ENCODE measurements around the gene CHADL. TPM values are rescaled to one million over a fixed set of nuclear protein-coding genes. Genes with fewer than 3 reads are reported as not detected.

Gene CHADL
- total RNA-seq, 3 donors from 2014 or later (not counting 1 experiment from before 2014, with no cell fraction given) = 0.35 to 1.2 (median 0.36) TPM

GRCh38 chr22:41252365-41252764, 11.6 kb upstream of the CHADL start:
- no peaks in the 10 kb centered on the region for H3K36me3 Mint-ChIP-seq

GRCh38 chr22:41250127-41250526, 9.4 kb upstream of the CHADL start:
- H3K9me3 Mint-ChIP-seq = no peaks in the 10 kb centered on the region
- Histone ChIP-seq H3K27me3 (ENCODE audit: control insufficient read depth, insufficient read depth, low read length) (no peaks in the 10 kb centered on the region), H3K27ac (ENCODE audit: low read length) (no peak overlapping the region), H3K36me3 (ENCODE audit: control insufficient read depth, insufficient read depth, low read length) (peaks cover 78% of the 10 kb centered on the region), H3K9me3 (ENCODE audit: control insufficient read depth, insufficient read depth, low read length) (no peaks in the 10 kb centered on the region), H3K4me3 (ENCODE audit: low read length) (no peak overlapping the region), H3K4me1 (ENCODE audit: control insufficient read depth, insufficient read depth, low read length) (no peaks in the 10 kb centered on the region)
- TF ChIP-seq CTCF (IDR thresholded peaks at IDR 0.05) = no peak
- 96% methylated on average over 10 of the region's 12 CpGs for WGBS (ENCODE audit: insufficient coverage)
- DNase-seq (no peak), ATAC-seq (no peak)
- H3K27me3 Mint-ChIP-seq (ENCODE audit: low read depth in 2 of 2) = no peaks in the 10 kb centered on the region
- intact Hi-C loops (cut with micrococcal nuclease) = no loop called here
- no peak overlapping the region for H3K4me3 Mint-ChIP-seq
- no peaks in the 10 kb centered on the region for H3K4me1 Mint-ChIP-seq
- no peaks in the 10 kb centered on the region for H3K36me3 Mint-ChIP-seq
- H3K27ac Mint-ChIP-seq = no peak overlapping the region

More at GRCh38 chr22:41252365-41252764, 11.6 kb upstream of the CHADL start:
- Mint-ChIP-seq H3K4me3 (no peak overlapping the region), H3K9me3 (no peaks in the 10 kb centered on the region), H3K4me1 (no peaks in the 10 kb centered on the region), H3K27me3 (ENCODE audit: low read depth in 2 of 2) (no peaks in the 10 kb centered on the region), H3K27ac (no peak overlapping the region)
- DNase-seq (no peak), ATAC-seq (no peak)
- no peak for TF ChIP-seq CTCF (IDR thresholded peaks at IDR 0.05)
- H3K27ac ChIP-seq (ENCODE audit: low read length) = no peak overlapping the region
- H3K9me3 ChIP-seq (ENCODE audit: control insufficient read depth, insufficient read depth, low read length) = no peaks in the 10 kb centered on the region
- intact Hi-C loops (cut with micrococcal nuclease) = no loop called here
- WGBS (ENCODE audit: insufficient coverage) = 99% methylated on average over 8 of the region's 8 CpGs
- H3K36me3 ChIP-seq (ENCODE audit: control insufficient read depth, insufficient read depth, low read length) = peaks cover 83% of the 10 kb centered on the region
- H3K4me3 ChIP-seq (ENCODE audit: low read length) = no peak overlapping the region
- H3K4me1 ChIP-seq (ENCODE audit: control insufficient read depth, insufficient read depth, low read length) = no peaks in the 10 kb centered on the region
- no peaks in the 10 kb centered on the region for H3K27me3 ChIP-seq (ENCODE audit: control insufficient read depth, insufficient read depth, low read length)

GRCh38 chr22:41249442-41249841, 8.7 kb upstream of the CHADL start:
- ATAC-seq = no peak
- no peak overlapping the region for H3K4me3 ChIP-seq (ENCODE audit: low read length)
- Mint-ChIP-seq H3K36me3 (no peaks in the 10 kb centered on the region), H3K4me1 (no peaks in the 10 kb centered on the region), H3K9me3 (no peaks in the 10 kb centered on the region), H3K27ac (no peak overlapping the region), H3K27me3 (ENCODE audit: low read depth in 2 of 2) (no peaks in the 10 kb centered on the region), H3K4me3 (no peak overlapping the region)
- DNase-seq = no peak
- no peaks in the 10 kb centered on the region for H3K9me3 ChIP-seq (ENCODE audit: control insufficient read depth, insufficient read depth, low read length)
- no peak for TF ChIP-seq CTCF (IDR thresholded peaks at IDR 0.05)
- no peak overlapping the region for H3K27ac ChIP-seq (ENCODE audit: low read length)
- peaks cover 76% of the 10 kb centered on the region for H3K36me3 ChIP-seq (ENCODE audit: control insufficient read depth, insufficient read depth, low read length)
- no peaks in the 10 kb centered on the region for H3K4me1 ChIP-seq (ENCODE audit: control insufficient read depth, insufficient read depth, low read length)
- WGBS (ENCODE audit: insufficient coverage) = 92% methylated on average over 14 of the region's 14 CpGs
- intact Hi-C loops (cut with micrococcal nuclease) = no loop called here
- no peaks in the 10 kb centered on the region for H3K27me3 ChIP-seq (ENCODE audit: control insufficient read depth, insufficient read depth, low read length)

- TF ChIP-seq CTCF (IDR thresholded peaks at IDR 0.05) = no peak
- Mint-ChIP-seq H3K27me3 (ENCODE audit: low read depth in 2 of 2) (no peaks in the 10 kb centered on the region), H3K4me1 (no peaks in the 10 kb centered on the region), H3K36me3 (no peaks in the 10 kb centered on the region), H3K27ac (no peak overlapping the region), H3K4me3 (no peak overlapping the region), H3K9me3 (no peaks in the 10 kb centered on the region)
- H3K27me3 ChIP-seq (ENCODE audit: control insufficient read depth, insufficient read depth, low read length) = no peaks in the 10 kb centered on the region
- intact Hi-C loops (cut with micrococcal nuclease) = no loop called here
- no peaks in the 10 kb centered on the region for H3K9me3 ChIP-seq (ENCODE audit: control insufficient read depth, insufficient read depth, low read length)
- H3K36me3 ChIP-seq (ENCODE audit: control insufficient read depth, insufficient read depth, low read length) = peaks cover 72% of the 10 kb centered on the region
- no peak overlapping the region for H3K27ac ChIP-seq (ENCODE audit: low read length)
- H3K4me3 ChIP-seq (ENCODE audit: low read length) = no peak overlapping the region
- ATAC-seq = no peak
- 96% methylated on average over 10 of the region's 10 CpGs for WGBS (ENCODE audit: insufficient coverage)
- H3K4me1 ChIP-seq (ENCODE audit: control insufficient read depth, insufficient read depth, low read length) = no peaks in the 10 kb centered on the region
- DNase-seq = no peak
Observed at GRCh38 chr22:41248758-41249157, 8.0 kb upstream of the CHADL start.

All from natural killer cell (primary cell).